Measurements from ENCODE around the gene MUCL1. TPM values are rescaled to one million over a fixed set of nuclear protein-coding genes. Genes with fewer than 3 reads are reported as not detected.

MUCL1 gene
- not detected for total RNA-seq
- long read RNA-seq, result 0 reads

GRCh38 chr12:54853933-54854538 is at the start of gene MUCL1:
Gene MUCL1 (plus strand): TSS chr12:54854516. CDS start chr12:54854583, 67 bp downstream.
- H3K27ac ChIP-seq (replicated peaks), result no peak within 1 kb of the TSS
- TF ChIP-seq CTCF (IDR thresholded peaks at IDR 0.05; ENCODE audit: borderline replicate concordance), result peak; percentile 64
- no peaks in the 10 kb centered on the region for H3K9me3 ChIP-seq (replicated peaks)
- peaks cover 10% of the 10 kb centered on the region for H3K27me3 ChIP-seq (ENCODE audit: low read depth)
- no peak within 1 kb of the TSS for H3K4me3 ChIP-seq
- H3K4me1 ChIP-seq, result no peaks in the 10 kb centered on the region
- DNase-seq, result no peak
- intact Hi-C loops (cut with micrococcal nuclease), result no loop called here
- H3K36me3 ChIP-seq, result no peaks in the 10 kb centered on the region

- DNase-seq, result no peak
- peaks cover 23% of the 10 kb centered on the region for H3K9me3 ChIP-seq (replicated peaks)
- H3K27ac ChIP-seq (replicated peaks), result no peak overlapping the region
- intact Hi-C loops (cut with micrococcal nuclease), result no loop called here
- H3K36me3 ChIP-seq, result no peaks in the 10 kb centered on the region
- H3K4me3 ChIP-seq, result no peak overlapping the region
- no peaks in the 10 kb centered on the region for H3K27me3 ChIP-seq (ENCODE audit: low read depth)
- no peak for TF ChIP-seq CTCF (IDR thresholded peaks at IDR 0.05; ENCODE audit: borderline replicate concordance)
- H3K4me1 ChIP-seq, result no peaks in the 10 kb centered on the region
Measured at GRCh38 chr12:54821676-54822075, 32.6 kb upstream of the MUCL1 start.

- peak; percentile 17 for TF ChIP-seq CTCF (IDR thresholded peaks at IDR 0.05; ENCODE audit: borderline replicate concordance)
- Histone ChIP-seq H3K4me1 (no peaks in the 10 kb centered on the region), H3K27ac (replicated peaks) (no peak overlapping the region), H3K36me3 (no peaks in the 10 kb centered on the region), H3K27me3 (ENCODE audit: low read depth) (no peaks in the 10 kb centered on the region), H3K9me3 (replicated peaks) (peaks cover 23% of the 10 kb centered on the region), H3K4me3 (no peak overlapping the region)
- intact Hi-C loops (cut with micrococcal nuclease), result no loop called here
- DNase-seq, result no peak
Measured at GRCh38 chr12:54824402-54824801, 29.9 kb upstream of the MUCL1 start.

- Histone ChIP-seq H3K36me3 (no peaks in the 10 kb centered on the region), H3K4me3 (no peak overlapping the region), H3K4me1 (no peaks in the 10 kb centered on the region), H3K27me3 (ENCODE audit: low read depth) (no peaks in the 10 kb centered on the region), H3K27ac (replicated peaks) (no peak overlapping the region), H3K9me3 (replicated peaks) (no peaks in the 10 kb centered on the region)
- no peak for TF ChIP-seq CTCF (IDR thresholded peaks at IDR 0.05; ENCODE audit: borderline replicate concordance)
- DNase-seq, result no peak
- intact Hi-C loops (cut with micrococcal nuclease), result no loop called here
Measured at GRCh38 chr12:54829511-54829910, 24.8 kb upstream of the MUCL1 start.

GRCh38 chr12:54830199-54830598 is 24.1 kb upstream of the MUCL1 start:
- Histone ChIP-seq H3K4me3 (no peak overlapping the region), H3K4me1 (no peaks in the 10 kb centered on the region), H3K27ac (replicated peaks) (no peak overlapping the region), H3K9me3 (replicated peaks) (no peaks in the 10 kb centered on the region), H3K36me3 (no peaks in the 10 kb centered on the region), H3K27me3 (ENCODE audit: low read depth) (no peaks in the 10 kb centered on the region)
- intact Hi-C loops (cut with micrococcal nuclease), result no loop called here
- no peak for DNase-seq
- TF ChIP-seq CTCF (IDR thresholded peaks at IDR 0.05; ENCODE audit: borderline replicate concordance), result no peak

Measured in left ventricle myocardium inferior (tissue), 1 donor.